Right kidney (tissue), 1 donor: ENCODE results near the gene SEMA4B.
"Not testable (repeated sequence)": the region's sequence is repeated elsewhere in the genome, so short reads cannot be mapped to it uniquely, and the experiment has no call there.

Experiments used
- DNase-seq: peaks from one replicate; pipeline ENCODE4 v3.0.0-alpha.2; 2016

Gene SEMA4B

DNA sequence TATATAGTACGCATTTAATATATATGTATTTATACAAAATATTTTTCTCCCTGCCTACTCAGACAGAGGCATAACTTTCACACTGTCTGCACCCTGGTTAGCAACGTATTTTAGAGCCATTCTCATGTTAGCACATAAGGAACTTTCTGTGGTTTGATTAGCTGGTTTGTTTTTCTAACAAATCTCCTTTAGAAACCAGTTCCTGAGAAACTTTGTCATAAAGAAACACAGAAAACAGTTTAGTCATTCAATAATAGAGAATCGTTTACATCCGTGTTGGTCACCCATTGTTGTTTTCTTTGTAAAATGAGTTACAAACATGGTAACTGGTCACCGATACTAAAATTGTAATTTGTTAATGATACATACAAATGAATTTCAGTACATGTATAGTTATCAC lies 58.4 kb downstream of the SEMA4B start:
- DNase-seq, result no peak

DNA sequence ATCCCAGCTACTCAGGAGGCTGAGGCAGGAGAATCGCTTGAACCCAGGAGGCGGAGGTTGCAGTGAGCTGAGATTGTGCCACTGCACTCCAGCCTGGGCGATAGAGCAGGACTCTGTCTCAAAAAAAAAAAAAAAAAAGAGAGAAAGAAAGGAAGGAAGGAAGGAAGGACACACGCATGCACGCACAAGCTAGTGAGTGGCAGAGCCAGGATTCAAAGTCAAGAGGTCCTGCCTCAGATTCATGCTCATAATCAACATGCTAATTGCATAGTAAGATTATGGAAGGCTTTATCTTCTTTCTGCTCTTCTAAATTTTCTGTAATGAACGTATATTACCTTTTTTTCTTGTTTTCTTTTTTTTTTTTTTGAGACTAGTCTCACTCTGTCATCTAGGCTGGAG lies 59.6 kb downstream of the SEMA4B start:
- DNase-seq, result not testable (repeated sequence)

GRCh38 chr15:90261811-90262210 lies 60.7 kb downstream of the SEMA4B start:
- DNase-seq, result no peak

DNA sequence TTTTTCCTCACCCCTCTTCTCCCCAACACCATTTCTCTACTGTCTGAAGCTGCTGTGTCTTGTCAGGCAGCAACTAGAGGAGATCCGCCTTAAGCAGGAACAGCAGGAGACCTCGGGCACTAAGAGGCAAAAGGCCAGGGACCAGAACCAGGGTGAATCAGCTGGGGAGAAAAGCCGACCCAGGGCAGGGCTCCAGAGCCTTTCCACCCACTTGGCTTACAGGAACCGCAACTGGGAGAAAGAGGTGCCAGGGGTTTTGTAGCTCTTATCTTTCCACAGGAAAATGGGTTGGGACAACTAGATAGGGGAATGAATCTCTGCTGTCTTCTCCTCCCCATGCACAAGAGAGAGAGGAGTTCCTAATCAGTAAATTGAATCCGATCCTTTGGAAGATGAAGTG lies 61.3 kb downstream of the SEMA4B start:
- DNase-seq, result no peak

DNA sequence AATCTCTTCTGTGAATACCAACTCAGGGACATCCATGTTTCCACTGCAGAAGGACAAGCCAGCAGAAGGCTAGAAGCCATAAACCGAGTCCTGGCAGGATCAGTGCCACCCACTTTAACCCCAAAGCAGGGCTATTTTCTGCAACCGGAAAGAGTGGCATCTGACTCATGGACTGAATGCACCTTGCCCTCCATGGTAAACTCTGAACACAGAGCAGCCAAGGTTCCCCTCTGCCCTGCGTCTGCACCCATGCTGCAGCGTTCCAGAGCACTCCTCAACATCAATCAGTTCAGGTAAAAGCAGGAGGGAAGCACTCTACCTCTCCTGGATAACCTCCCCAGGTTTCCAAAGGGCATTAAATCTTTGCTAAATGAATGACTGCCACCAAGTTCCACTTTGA lies 63.5 kb downstream of the SEMA4B start:
- DNase-seq, result peak; percentile 20

GRCh38 chr15:90265271-90266060 lies 64.3 kb downstream of the SEMA4B start, which contains the start of gene NGRN:
TSS of gene NGRN (plus strand) at chr15:90265672. CDS start at chr15:90265713, 41 bp downstream.
- peak; percentile 99 for DNase-seq

DNA sequence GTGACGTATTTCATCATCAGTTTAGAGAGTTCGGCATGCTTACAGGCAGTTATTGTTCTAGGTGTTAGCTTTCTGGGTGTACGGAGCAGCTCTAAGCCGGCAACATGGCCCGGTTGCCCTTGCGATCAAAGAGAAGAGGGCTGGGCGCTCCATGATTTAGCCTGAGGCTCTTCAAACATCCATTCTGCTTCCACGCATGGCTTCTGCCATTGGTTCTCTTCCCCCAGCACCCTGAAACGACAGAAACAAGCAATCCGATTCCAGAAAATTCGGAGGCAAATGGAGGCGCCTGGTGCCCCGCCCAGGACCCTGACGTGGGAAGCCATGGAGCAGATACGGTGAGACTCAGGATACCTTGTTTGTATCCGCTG lies 64.9 kb downstream of the SEMA4B start:
- DNase-seq, result no peak

DNA sequence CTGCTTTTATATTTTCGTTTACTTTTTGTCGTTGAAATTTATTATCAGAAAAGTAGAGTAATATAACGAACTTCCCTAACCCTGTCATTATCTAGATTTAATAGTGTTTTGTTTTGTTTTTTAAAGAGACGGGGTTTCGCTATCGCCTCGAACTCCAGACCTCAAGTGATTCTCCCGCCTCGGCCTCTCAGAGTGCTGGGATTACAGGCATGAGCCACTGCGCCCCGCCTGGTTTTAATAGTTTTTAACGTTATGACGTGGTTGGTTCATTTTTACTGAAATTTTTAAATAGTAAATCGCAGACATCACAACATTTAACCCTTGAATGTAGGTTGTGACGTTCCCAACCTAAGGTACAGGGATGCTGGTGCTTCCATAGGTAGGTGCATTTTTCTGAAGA lies 65.4 kb downstream of the SEMA4B start:
- DNase-seq, result peak; percentile 24

DNA sequence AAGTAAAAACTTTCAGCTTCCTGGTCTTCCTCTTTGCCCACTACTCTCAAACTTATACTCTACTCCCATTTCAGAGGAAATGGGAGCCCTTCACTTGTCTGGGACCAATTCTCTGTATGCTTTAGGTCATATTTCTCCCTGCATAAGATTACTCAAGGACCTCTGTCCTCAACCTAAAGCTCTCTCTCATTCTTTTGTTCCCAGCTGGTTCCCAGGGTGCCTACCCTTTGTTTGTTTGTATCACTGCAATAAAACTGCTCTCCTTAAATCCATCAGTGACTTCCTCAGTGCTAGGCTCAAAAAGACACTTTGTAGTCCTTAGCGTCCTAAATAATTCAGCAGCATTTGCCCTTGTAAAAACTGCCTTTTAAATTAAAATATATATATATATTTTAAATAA lies 67.3 kb downstream of the SEMA4B start:
- DNase-seq, result no peak

GRCh38 chr15:90270502-90271150 lies 69.5 kb downstream of the SEMA4B start:
- no peak for DNase-seq

DNA sequence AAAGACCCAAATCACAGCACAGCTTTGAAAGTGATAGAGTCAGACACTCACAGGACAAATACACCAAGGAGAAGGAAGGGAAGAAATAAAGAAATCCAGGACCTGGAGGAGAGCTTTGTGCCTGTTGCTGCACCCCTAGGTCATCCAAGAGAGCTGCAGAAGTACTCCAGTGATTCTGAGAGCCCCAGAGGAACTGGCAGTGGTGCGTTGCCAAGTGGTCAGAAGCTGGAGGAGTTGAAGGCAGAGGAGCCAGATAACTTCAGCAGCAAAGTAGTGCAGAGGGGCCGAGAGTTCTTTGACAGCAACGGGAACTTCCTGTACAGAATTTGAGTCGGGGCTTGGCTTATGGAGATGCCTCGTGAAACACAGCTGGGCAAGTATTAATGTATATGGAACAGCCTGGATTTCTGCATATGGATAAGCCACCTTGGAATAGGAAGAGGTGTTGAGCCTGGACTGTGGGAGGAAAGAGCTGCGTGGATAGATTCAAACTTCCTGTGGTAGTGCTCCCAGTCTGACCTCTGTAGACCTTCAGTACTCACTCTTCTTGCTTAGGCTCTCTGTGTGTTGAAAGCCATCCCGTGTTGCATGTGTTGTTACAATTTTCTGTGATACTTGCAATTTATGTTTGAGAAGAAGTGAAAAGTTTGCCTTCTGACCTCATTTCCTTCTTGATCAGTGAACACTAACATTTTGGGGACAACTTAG lies 70.5 kb downstream of the SEMA4B start:
- no peak for DNase-seq

DNA sequence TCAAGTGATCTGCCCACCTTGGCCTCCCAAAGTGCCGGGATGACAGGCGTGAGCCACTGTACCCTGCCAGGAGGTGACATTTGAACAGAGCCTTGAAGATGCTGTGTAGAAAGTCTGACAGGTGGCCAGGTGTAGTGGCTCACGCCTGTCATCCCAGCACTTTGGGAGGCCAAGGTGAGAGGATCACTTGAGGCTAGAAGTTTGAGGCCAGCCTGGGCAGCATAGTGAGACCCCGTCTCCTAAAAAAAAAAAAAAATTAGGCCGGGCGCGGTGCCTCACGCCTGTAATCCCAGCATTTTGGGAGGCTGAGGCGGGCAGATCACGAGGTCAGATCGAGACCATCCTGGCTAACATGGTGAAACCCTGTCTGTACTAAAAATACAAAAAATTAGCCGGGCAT lies 77.3 kb downstream of the SEMA4B start:
- DNase-seq, result not testable (repeated sequence)
